ENCODE data around the gene DONSON. TPM values are rescaled to one million over a fixed set of nuclear protein-coding genes. Genes with fewer than 3 reads are reported as not detected.

DONSON gene
- total and polyA plus RNA-seq, 9 of the 15 experiments (the other 6 are each of a cell fraction or from before 2014, with no cell fraction given), result 26.7 to 124 (median 62.6) TPM

GRCh38 chr21:33578959-33579542 is 9.4 kb downstream of the DONSON start (continued):
- no peak for TF ChIP-seq ID3 (CRISPR knock-in tag; IDR thresholded peaks at IDR 0.05)
- TF ChIP-seq ID3 (tag; IDR thresholded peaks at IDR 0.05), result no peak
- TF ChIP-seq POLR2AphosphoS2 (IDR thresholded peaks at IDR 0.05; ENCODE audit: low read length), result 0 out of 2 replicates have a peak, but pooled peaks have one; percentile 50
- TF ChIP-seq HNRNPH1 (optimal IDR thresholded peaks at IDR 0.05; ENCODE audit: low read depth, low read length), result no peak
- 0 out of 2 replicates have a peak, but pooled peaks have one; percentile 17 for TF ChIP-seq THRAP3 (IDR thresholded peaks at IDR 0.05; ENCODE audit: borderline replicate concordance)
- TF ChIP-seq BACH1 (tag; IDR thresholded peaks at IDR 0.05), result peak; percentile 83; the same call in 1 of the 2 replicates
- no peak for TF ChIP-seq TRIM28 (IDR thresholded peaks at IDR 0.05)
- TF ChIP-seq ARID2 (IDR thresholded peaks at IDR 0.05), result no peak
- TF ChIP-seq ZNF384 (IDR thresholded peaks at IDR 0.05; ENCODE audit: low read depth, low read length), result no peak
- TF ChIP-seq EHMT2 (IDR thresholded peaks at IDR 0.05), result no peak
- peak; percentile 53; the same call in 1 of the 2 replicates for TF ChIP-seq POLR2G (IDR thresholded peaks at IDR 0.05; ENCODE audit: low read depth, low read length)
- no peak for TF ChIP-seq USF2 (CRISPR knock-in tag; IDR thresholded peaks at IDR 0.05)
- no peak for TF ChIP-seq TAF1 (IDR thresholded peaks at IDR 0.05; ENCODE audit: control insufficient read depth, extremely low read depth, insufficient read depth, low read length, severe bottlenecking)
- TF ChIP-seq DPF2 (IDR thresholded peaks at IDR 0.05), result 0 out of 2 replicates have a peak, but pooled peaks have one; percentile 26
- peak; percentile 89 for TF ChIP-seq NFE2L1 (tag; IDR thresholded peaks at IDR 0.05; ENCODE audit: borderline replicate concordance, low read depth)
- no peak for TF ChIP-seq RBM17 (IDR thresholded peaks at IDR 0.05; ENCODE audit: borderline replicate concordance, low read depth, low read length)
- peak; percentile 56 for TF ChIP-seq POLR2A (conservative IDR thresholded peaks at IDR 0.05)
- no peak for TF ChIP-seq L3MBTL2 (IDR thresholded peaks at IDR 0.05)
- no peak for TF ChIP-seq PHB (CRISPR knock-in tag; IDR thresholded peaks at IDR 0.05)
- TF ChIP-seq, protein P1, sequence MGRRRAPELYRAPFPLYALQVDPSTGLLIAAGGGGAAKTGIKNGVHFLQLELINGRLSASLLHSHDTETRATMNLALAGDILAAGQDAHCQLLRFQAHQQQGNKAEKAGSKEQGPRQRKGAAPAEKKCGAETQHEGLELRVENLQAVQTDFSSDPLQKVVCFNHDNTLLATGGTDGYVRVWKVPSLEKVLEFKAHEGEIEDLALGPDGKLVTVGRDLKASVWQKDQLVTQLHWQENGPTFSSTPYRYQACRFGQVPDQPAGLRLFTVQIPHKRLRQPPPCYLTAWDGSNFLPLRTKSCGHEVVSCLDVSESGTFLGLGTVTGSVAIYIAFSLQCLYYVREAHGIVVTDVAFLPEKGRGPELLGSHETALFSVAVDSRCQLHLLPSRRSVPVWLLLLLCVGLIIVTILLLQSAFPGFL (CRISPR knock-in tag; IDR thresholded peaks at IDR 0.05), result no peak
- TF ChIP-seq MAFG (tag; conservative IDR thresholded peaks at IDR 0.05), result peak; percentile 95
- TF ChIP-seq ZNF316 (IDR thresholded peaks at IDR 0.05), result peak; percentile 95
- TF ChIP-seq ZKSCAN1 (IDR thresholded peaks at IDR 0.05; ENCODE audit: low read depth, low read length), result no peak
- no peak for TF ChIP-seq RNF2 (IDR thresholded peaks at IDR 0.05)
- TF ChIP-seq ZNF408 (CRISPR knock-in tag; IDR thresholded peaks at IDR 0.05; ENCODE audit: low read depth), result no peak
- TF ChIP-seq JUND (IDR thresholded peaks at IDR 0.05; ENCODE audit: borderline replicate concordance, low read depth, low read length), result no peak
- no peak for TF ChIP-seq JUND (tag; IDR thresholded peaks at IDR 0.05; ENCODE audit: borderline replicate concordance, low read depth, low read length)
- TF ChIP-seq THRB (CRISPR knock-in tag; conservative IDR thresholded peaks at IDR 0.05), result 0 out of 2 replicates have a peak, but pooled peaks have one; percentile 12
